H1 (cell line): Measurements from ENCODE around the gene DLK1. TPM values are rescaled to one million over a fixed set of nuclear protein-coding genes. Genes with fewer than 3 reads are reported as not detected.

Source experiments
- RXRA ChIP-seq: IDR thresholded peaks from 2 replicates; pipeline ENCODE4 v1.6.1; 2011; ENCODE audit warnings: low read depth, mild to moderate bottlenecking, low read length, moderate library complexity; ENCODE audit not compliant: insufficient read depth
- polyA plus RNA-seq, 7 experiments: library from polyadenylated mRNA; depleted of rRNA in 3 of 7; stranded (reverse) in 5 of 7; unstranded in 2 of 7; fragments of >200 nt in 5 of 7; fragments of 200-250 nt in 2 of 7; gene quantifications; 1 replicate in 5 of 7; 2 replicates in 1 of 7; 4 replicates in 1 of 7; pipeline versions ENCODE4 v1.2.1 to v1.2.3, GENCODE V29; 2011 to 2013; ENCODE audit warnings: missing spikeins in 2 of 7, mixed read lengths in 2 of 7
- total RNA-seq: library from RNA; stranded (reverse); fragmentation: NEBNext Ultra II Directional; extraction: Animal tissue kit (Norgen Biotek cat#: 25700); gene quantifications from 2 replicates; pipeline ENCODE4 v1.2.1, GENCODE V29; 2021
- TF ChIP-seq, protein P1 (sequence below): IDR thresholded peaks from 2 replicates; pipeline ENCODE4 v1.6.1; 2012; ENCODE audit warnings: inconsistent platforms

Gene DLK1
- total and polyA plus RNA-seq, 2 of the 8 experiments (the other 6 are each of a cell fraction or from before 2014, with no cell fraction given), result 1.3 to 2.4 TPM

DNA sequence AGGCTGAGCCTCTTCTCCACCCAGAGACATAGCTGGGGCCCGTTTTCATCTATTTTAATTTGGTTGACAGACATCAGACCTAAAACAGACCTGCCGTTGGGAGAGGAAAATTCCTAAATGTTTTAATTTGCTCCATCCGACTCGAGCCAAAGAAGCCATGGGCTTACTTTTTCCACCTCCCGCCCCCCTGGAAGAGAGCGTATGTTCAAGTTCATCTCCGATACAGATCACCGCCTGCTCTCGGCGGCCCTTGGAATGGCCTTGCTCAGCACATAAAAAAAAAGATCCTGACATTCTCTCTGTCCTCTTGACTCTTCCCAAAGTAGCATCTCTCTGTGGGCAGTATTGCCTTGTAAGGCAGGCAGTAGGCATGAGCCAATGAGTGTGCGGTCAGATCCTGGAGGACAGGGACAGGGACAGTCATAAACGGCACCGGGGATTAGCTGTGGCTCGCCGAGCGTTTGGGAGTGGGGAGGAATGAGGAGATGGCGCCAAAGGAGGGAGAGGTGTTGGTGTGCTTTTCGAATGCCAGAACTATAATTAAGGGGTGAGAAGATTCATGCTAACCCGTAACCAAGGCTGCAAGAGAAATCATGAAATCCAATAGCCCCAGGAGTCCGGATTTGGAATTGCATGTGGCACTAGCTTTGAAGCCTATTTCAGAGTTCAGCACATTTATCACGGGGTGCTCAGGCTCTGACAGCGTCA, 51.3 kb downstream of the DLK1 start (continued):
- TF ChIP-seq, protein P1, sequence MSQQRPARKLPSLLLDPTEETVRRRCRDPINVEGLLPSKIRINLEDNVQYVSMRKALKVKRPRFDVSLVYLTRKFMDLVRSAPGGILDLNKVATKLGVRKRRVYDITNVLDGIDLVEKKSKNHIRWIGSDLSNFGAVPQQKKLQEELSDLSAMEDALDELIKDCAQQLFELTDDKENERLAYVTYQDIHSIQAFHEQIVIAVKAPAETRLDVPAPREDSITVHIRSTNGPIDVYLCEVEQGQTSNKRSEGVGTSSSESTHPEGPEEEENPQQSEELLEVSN, result no peak
- TF ChIP-seq RXRA, result no peak
